NCI-H774 (cell line): Measurements from ENCODE around the gene SLC6A4.

Experiments
- DNase-seq: peaks from one replicate; lab custom pipeline; 2025; lab: John Stamatoyannopoulos, UW

SLC6A4 gene

DNA sequence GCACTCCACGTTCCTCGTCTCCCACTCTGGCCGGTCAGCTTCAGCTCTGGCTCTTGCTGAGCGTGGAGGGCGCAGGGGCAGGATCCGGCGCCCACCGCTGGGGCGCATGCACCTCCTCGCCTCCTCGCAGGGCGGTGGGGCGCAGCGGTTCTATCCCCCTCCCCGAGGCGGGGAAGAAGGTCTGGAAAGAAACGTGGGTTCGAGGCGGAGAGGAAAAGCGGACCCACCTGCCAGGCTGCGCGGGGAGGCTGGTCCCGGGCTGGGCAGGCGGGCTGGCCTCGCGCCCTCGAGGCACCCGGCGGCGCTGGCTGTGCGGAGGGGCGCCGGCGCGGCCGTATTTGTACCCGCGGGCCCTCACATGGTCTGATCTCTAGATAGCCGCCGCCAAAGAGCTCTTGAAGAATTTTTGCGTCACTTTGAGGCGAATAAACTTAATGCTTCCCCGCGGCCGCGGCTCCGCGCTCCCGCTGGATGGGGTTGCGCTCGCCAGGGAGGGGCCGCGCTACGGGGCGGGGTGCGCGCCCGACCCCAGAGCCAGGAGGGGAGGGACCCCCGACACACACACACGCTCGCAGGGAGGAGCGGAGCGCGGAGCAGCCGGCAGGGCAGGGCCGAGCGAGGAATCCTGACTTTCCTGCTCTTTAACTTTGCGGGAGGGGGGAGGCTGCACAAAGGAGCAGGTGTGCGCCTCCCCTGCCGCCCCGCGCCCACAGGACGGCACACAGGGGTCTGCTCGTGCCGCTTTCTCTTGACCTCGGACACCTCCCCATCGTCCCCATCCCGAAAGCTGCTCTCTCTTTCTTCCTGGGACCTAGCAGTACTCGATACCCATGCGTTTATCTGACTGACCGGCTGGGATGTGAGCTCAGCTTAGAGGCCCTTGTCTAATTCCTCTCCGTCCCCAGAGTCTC is at the start of gene SLC6A4:
Gene SLC6A4, minus strand, starts transcription at position 312 of the 911 bp plus-strand sequence. CDS start 13,739 bp downstream, outside the sequence.
- no peak for DNase-seq

GRCh38 chr17:30279156-30279555 is 43.7 kb upstream of the SLC6A4 start:
- DNase-seq: no peak

GRCh38 chr17:30278032-30278431 is 42.5 kb upstream of the SLC6A4 start:
- DNase-seq: no peak

DNA sequence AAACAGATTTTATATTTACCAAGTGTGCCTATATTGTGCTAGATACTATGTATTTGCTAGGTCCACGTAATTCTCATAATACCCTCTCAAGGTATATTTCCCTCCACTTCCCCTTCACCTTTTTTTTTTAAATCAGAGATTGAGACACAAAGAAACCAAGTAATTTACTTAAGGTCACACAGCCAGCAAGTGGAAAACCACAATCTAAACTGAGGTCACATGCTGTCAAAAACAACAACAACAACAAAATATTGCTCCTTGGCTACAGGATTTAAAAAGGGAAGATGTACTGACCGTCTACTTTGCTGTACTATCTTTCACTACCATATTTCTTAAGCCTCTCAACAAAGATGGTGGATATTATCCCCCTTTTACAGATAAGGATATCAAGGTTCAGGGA is 40.4 kb upstream of the SLC6A4 start:
- DNase-seq: no peak

- DNase-seq: no peak
Observed at GRCh38 chr17:30274887-30275286, 39.4 kb upstream of the SLC6A4 start.

DNA sequence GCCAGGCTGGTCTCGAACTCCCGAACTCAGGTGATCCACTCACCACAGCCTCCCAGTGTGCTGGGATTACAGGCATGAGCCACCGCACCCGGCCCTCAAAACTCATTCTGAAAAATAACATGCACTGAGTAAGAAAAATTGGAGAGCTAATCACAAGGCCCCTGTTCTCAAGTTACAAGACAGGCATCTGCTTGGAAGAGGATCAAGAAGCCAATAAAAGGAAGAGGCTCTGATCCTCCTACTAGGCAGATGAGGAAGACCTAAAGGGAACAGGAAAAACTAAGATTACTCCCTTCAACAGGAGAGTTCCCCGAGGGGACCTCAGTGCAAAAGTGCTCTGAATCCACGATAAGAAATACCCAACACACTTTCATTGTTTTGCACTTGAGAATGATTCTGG is 37.9 kb upstream of the SLC6A4 start:
- DNase-seq: no peak

GRCh38 chr17:30271102-30271501 is 35.6 kb upstream of the SLC6A4 start:
- DNase-seq: no peak

DNA sequence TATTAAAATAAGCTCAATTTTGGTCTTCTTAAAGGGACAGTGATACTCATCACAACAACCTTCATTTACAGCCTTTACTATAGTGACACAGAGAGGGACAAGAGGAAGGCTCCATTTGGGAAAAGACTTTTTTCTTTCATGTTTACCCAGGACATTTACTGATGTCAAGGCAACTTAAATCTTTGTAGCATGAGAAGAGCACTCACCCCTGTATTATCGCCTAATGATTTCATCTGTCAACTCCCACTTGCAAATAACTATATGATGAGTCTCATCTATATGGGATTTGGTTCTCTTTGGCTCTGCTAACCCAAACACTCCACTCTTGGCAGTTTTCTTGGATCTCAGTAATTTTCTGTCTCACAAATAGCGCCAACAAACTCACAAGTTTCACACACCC is 32.1 kb upstream of the SLC6A4 start:
- no peak for DNase-seq

DNA sequence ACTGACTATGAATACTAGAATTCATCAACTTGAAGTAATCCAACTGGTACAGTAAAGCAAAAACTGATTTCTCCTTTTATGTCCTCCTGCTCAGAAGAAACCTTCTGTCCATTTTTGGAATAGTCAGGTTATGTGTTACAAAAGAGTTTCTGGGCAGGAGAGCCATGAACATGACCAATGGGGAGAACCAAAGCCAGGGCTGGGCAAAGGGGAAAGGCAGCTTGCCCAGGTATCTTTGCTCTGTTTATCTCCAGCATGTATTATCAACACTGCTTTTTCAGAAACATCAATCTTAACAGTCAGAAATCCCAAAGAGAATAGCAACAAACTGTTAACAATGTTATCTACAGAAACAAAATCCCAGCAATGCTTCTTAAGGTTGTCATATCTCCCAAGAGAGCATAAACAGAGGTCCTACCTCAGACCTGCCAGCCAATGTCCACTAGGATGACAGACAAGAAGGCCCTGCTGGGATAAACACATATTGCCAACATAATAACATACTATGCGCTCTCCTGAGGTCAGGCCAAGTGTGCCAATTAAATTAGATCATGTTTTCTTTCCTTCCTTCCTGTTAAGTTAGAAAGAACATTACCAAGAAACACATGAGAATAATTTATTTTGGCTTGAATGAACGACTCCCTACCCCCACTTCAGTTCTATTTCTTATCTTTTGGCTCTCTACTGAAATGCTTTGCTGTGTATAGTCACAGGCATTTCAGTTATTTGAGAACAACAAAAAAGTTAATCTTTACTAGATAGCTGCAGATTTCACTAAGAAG is 28.2 kb upstream of the SLC6A4 start:
- DNase-seq: no peak

DNA sequence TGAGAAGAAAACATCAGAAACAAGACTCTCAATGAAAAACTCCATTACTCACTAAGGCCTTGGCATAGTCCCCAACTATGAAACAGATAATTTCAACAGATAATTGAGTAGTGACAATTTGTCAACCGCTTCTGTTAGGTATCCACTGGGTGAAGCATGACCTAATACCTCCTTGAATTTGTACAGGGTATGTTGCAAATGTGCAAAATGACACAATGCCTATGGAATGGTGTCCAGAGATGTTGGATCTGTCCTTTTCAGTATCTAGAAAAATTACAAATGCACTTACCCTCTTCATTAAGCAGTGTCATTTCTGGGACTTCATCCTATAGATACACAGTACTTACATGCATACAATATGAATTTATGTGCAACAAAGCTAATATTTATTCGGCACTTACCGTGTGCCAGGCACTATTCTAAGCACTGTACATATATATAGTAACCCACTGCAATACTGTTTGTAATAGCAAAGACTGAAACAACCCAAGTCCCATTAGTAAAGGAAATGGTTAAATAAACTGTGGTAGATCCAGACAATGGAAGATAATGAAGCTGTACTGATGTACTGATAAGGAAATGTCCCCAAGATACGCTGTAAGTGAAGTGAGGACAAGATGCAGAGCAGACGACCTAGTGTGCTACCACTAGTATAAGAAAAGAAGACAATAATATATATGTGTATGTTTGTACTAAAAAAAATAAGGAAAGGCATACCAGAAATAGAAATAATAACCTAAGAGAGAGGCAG is 21.4 kb upstream of the SLC6A4 start:
- DNase-seq: no peak

DNA sequence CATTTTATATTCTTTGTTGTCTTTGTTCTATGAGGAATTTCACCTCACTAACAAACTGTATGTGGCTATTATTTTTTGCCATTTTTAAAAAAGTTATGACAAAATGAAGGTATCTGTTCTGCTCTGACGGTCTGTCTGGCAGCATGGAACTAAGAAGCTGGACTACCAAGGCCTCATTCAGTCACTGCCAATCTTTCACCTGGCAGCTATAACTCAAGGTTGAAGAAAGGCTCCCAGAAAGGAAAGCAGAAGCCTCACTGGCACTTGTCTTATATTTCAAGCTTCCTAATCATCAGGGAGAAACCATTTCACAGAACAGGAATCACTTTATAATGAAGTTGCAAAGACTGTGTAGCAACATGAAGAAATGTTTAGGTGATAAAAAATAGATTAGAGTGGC is 18.7 kb upstream of the SLC6A4 start:
- DNase-seq: no peak

GRCh38 chr17:30253312-30253711 is 17.8 kb upstream of the SLC6A4 start:
- no peak for DNase-seq

GRCh38 chr17:30251931-30252330 is 16.4 kb upstream of the SLC6A4 start:
- no peak for DNase-seq

DNA sequence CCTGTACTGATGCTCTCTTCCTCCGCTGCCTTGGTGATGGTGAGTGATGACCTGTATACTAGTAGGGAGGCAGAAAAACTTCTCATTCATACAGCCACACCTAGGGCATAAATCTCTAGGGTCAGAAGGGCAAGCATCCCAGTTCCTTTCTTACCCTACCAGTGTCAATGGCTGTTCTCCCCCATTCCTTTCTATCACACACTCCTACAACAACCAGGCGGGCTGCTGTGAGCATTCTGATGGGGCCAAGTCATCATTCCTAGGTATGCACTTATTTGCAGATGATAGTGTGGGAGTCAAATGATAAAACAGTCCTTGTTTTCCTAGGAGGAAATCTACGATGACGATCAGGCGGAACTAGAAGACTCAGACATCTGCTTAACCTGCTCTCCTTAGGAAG is 14.0 kb upstream of the SLC6A4 start:
- DNase-seq: no peak

GRCh38 chr17:30248786-30249185 is 13.3 kb upstream of the SLC6A4 start:
- DNase-seq: no peak

- DNase-seq: no peak
Observed at GRCh38 chr17:30246460-30246859, 11.0 kb upstream of the SLC6A4 start.

DNA sequence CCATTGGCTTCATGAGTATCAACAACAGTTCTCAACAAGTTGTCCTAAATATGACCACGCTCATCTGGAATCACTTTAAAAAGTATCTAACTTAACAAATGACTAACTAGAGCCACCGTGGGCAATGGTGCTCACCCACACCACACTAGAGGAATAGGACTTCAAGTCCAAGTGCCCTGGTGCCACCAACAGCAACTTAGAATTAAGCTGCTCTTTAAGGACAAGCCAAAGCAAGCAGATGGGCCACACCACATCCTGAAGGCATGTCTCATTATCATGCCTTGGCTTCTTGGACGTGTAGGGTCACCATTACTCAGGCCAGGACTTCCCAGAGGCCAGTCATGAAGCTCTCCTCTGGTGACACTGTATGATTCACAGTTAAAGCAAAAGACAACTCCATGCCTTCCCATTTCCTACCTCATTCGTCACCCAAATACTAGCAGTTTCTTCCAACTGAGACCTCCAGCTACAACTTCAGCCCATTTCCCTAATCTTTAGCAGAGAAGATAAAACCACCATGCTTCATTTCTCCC is 9.4 kb upstream of the SLC6A4 start:
- DNase-seq: no peak

DNA sequence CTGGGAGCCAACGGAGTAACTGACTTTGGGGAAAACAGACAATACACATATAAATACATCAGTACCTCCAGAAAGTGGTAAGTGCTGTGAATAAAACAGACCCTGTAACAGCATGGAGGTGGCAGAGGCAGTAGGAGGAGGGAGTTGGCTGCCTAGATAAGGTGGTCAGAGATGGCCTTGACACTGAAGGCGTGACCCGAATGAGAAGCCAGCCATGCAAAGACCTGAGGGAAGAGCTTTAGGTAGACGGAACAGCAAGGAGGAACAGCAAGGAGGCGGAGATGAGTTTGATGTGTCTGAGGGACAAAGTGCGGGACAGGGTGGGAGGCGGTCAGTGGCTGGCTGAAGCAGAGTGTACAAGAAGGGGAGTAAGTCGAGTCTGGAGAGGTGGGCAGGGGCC is 8.1 kb upstream of the SLC6A4 start:
- DNase-seq: no peak

- DNase-seq: no peak
Observed at GRCh38 chr17:30243002-30243401, 7.5 kb upstream of the SLC6A4 start.

- no peak for DNase-seq
Observed at GRCh38 chr17:30241051-30241450, 5.6 kb upstream of the SLC6A4 start.

DNA sequence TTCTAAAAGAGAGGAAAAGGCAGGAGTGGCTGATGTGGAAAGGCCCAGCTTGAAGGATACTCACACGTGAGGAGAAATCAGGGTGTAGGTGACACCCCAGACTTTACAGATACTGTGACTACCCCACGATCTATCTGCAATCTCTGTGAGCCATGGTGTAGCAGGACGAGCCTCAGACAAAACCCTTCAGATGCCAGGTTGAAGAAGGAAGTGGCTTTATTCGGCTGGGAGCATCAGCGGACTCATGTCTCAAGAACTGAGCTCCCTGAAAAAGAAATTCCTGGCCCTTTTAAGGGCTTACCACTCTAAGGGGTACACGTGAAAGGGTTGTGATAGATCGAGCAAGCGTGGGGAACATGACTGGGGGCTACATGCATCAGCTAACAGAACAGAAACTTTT is 4.7 kb upstream of the SLC6A4 start:
- DNase-seq: no peak

GRCh38 chr17:30239089-30239462 is 3.6 kb upstream of the SLC6A4 start:
- DNase-seq: no peak
